Loucy (cell line): ENCODE measurements around the gene UNC13D.
"Not testable (repeated sequence)": the region's sequence is repeated elsewhere in the genome, so short reads cannot be mapped to it uniquely, and the experiment has no call there.

ENCODE experiments used
- H2AFZ ChIP-seq: fragments of 200-600 bp; sonication (generic); 2 replicates; pipeline ENCODE4 v1.6.0; 2016; ENCODE audit warnings: antibody characterized with exemption, mild to moderate bottlenecking, low read length, moderate library complexity
- H3F3A ChIP-seq: fragments of 200-600 bp; 2 replicates; pipeline ENCODE4 v1.6.0; 2016; ENCODE audit warnings: antibody characterized with exemption, low read depth, mild to moderate bottlenecking
- H3K27me3 ChIP-seq: fragments of 200-600 bp; sonication (generic); 2 replicates; pipeline ENCODE4 v1.6.1; 2014; ENCODE audit warnings: low read length, mild to moderate bottlenecking; ENCODE audit not compliant: insufficient read depth, poor library complexity, severe bottlenecking
- H3K36me3 ChIP-seq: fragments of 200-600 bp; sonication (generic); 2 replicates; pipeline ENCODE4 v1.6.1; 2016; ENCODE audit warnings: low read length; ENCODE audit not compliant: insufficient read depth
- H3K4me1 ChIP-seq: fragments of 200-600 bp; sonication (generic); 2 replicates; pipeline ENCODE4 v1.5.1; 2014; ENCODE audit warnings: low read length, mild to moderate bottlenecking; ENCODE audit not compliant: insufficient read depth, poor library complexity, severe bottlenecking
- H3K4me2 ChIP-seq: fragments of 200-600 bp; sonication (generic); 2 replicates; pipeline ENCODE4 v1.6.0; 2014; ENCODE audit warnings: antibody characterized with exemption, low read length, low read depth, mild to moderate bottlenecking; ENCODE audit not compliant: poor library complexity, severe bottlenecking
- H3K4me3 ChIP-seq: fragments of 200-600 bp; sonication (generic); 2 replicates; pipeline ENCODE4 v1.5.1; 2014; ENCODE audit warnings: low read length, mild to moderate bottlenecking, mixed read lengths; ENCODE audit not compliant: poor library complexity, severe bottlenecking
- H3K79me2 ChIP-seq: fragments of 200-600 bp; sonication (generic); 2 replicates; pipeline ENCODE4 v1.6.1; 2014; ENCODE audit warnings: low read length; ENCODE audit not compliant: insufficient read depth
- H3K9ac ChIP-seq: fragments of 200-600 bp; sonication (generic); 2 replicates; pipeline ENCODE4 v1.6.0; 2014; ENCODE audit warnings: mild to moderate bottlenecking, low read depth, low read length, moderate library complexity; ENCODE audit not compliant: poor library complexity, severe bottlenecking
- H3K9me2 ChIP-seq: fragments of 200-600 bp; sonication (generic); replicated peaks from 2 replicates; pipeline ENCODE4 v1.6.1; 2016; ENCODE audit warnings: low read depth, low read length, mixed read lengths
- H3K9me3 ChIP-seq: fragments of 200-600 bp; sonication (generic); 2 replicates; pipeline ENCODE4 v1.6.1; 2014; ENCODE audit warnings: mild to moderate bottlenecking, antibody characterized with exemption, low read length, low read depth; ENCODE audit not compliant: insufficient read depth
- H4K20me1 ChIP-seq: fragments of 200-600 bp; sonication (generic); 2 replicates; pipeline ENCODE4 v1.6.0; 2014; ENCODE audit warnings: antibody characterized with exemption, low read length, mild to moderate bottlenecking; ENCODE audit not compliant: insufficient read depth, poor library complexity, severe bottlenecking
- EZH2phosphoT487 ChIP-seq: fragments of 200-600 bp; IDR thresholded peaks from 2 replicates; pipeline ENCODE4 v1.6.1; 2018; ENCODE audit warnings: antibody characterized with exemption, mild to moderate bottlenecking, moderate library complexity, borderline replicate concordance
- TF ChIP-seq, protein P1 (sequence below): fragments of 200-600 bp; sonication (generic); conservative IDR thresholded peaks from 2 replicates; pipeline ENCODE4 v1.5.1; 2014; ENCODE audit warnings: mild to moderate bottlenecking, antibody characterized with exemption, low read length

UNC13D gene

DNA sequence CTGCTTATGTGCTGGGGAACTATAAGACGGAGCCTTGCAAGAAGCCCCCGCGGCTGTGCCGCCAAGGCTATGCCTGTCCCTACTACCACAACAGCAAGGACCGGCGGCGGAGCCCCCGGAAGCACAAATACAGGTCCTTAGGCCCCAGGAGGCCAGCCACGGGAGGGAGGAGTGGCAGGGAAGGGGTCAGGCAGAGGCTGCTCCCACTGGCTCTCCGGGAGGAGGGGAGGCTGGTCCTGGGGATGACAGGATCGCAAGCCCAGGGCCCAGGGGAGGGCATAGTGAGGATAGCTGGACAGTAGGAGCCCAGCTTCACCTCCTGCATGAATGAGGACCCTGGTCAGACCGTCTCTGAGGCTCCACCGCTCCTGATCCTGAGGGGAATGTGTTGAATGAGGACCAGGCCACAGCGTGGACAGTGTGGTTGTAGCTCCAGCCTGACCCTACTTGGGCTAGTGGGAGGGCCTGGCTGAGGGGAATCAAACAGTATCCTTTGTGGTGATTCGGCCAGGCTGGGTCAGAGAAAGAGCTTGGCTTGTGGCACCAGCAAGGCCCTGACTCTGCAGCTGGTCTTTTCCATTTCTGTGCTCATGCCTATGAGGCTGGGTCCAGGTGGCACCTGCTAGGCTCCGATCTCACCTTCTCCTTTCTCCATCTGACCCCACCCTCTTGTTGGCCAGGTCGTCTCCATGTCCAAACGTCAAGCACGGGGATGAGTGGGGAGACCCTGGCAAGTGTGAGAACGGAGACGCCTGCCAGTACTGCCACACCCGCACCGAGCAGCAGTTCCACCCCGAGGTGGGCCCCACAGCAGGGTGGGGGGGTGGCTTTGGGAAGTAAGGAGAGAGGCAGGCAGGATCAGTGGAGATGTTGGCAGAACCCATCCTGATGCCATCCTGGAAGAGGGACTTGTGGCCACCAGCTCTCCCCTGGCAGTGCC, 30.9 kb downstream of the UNC13D start:
- Histone ChIP-seq H3K9ac (no peak overlapping the region), H3K4me2 (no peak overlapping the region), H3K79me2 (peaks cover 4% of the 10 kb centered on the region; the same call in 1 of the 2 replicates), H3K27me3 (no peaks in the 10 kb centered on the region), H3K4me1 (no peaks in the 10 kb centered on the region), H2AFZ (no peak overlapping the region), H3K4me3 (no peak overlapping the region), H3F3A (no peaks in the 10 kb centered on the region), H4K20me1 (peaks cover 3% of the 10 kb centered on the region), H3K9me2 (no peaks in the 10 kb centered on the region), H3K36me3 (peaks cover 87% of the 10 kb centered on the region; the same call in 1 of the 2 replicates), H3K9me3 (no peaks in the 10 kb centered on the region)
- no peak for TF ChIP-seq EZH2phosphoT487
- TF ChIP-seq, protein P1, sequence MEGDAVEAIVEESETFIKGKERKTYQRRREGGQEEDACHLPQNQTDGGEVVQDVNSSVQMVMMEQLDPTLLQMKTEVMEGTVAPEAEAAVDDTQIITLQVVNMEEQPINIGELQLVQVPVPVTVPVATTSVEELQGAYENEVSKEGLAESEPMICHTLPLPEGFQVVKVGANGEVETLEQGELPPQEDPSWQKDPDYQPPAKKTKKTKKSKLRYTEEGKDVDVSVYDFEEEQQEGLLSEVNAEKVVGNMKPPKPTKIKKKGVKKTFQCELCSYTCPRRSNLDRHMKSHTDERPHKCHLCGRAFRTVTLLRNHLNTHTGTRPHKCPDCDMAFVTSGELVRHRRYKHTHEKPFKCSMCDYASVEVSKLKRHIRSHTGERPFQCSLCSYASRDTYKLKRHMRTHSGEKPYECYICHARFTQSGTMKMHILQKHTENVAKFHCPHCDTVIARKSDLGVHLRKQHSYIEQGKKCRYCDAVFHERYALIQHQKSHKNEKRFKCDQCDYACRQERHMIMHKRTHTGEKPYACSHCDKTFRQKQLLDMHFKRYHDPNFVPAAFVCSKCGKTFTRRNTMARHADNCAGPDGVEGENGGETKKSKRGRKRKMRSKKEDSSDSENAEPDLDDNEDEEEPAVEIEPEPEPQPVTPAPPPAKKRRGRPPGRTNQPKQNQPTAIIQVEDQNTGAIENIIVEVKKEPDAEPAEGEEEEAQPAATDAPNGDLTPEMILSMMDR = no peak

DNA sequence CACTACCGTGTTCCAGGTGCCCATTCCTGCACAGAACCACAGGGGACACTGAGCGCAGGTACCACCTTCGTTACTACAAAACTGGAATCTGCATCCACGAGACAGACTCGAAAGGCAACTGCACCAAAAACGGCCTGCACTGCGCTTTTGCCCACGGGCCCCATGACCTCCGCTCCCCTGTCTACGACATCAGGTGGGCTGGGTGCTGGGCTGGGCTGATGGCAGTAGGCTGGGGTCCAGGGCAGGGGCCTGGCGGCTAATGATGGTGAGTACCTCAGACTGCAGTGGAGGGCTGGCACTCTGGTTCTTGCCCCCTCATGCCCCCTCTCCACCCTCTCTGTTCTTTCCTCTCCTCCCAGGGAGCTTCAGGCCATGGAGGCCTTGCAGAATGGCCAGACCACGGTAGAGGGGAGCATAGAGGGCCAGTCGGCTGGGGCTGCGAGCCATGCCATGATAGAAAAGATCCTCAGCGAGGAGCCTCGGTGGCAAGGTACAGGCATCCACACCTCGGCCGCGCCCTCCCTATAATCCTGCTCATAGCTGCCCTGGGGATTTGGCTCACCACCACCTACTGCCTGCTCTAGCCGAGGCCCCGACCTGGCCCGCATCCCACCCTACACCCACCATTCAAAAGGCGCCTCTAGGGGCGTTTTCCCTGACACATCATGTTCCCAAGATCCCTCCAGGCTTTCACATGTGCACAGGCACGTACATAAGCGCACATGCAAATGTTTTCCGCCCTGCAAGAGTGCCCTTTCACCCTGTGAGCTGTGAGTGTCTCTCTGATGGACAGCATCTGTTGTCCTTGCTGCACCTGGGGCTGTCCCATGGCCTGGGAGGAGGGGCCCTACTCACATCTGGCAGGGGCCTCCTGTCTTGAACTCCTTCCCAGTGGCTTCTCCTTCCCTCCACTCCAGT, 31.8 kb downstream of the UNC13D start:
- Histone ChIP-seq H3K4me2 (no peak overlapping the region), H3F3A (no peaks in the 10 kb centered on the region), H3K4me3 (no peak overlapping the region), H3K79me2 (peaks cover 7% of the 10 kb centered on the region; the same call in 1 of the 2 replicates), H3K27me3 (no peaks in the 10 kb centered on the region), H3K9me2 (no peaks in the 10 kb centered on the region), H3K9ac (no peak overlapping the region), H3K36me3 (peaks cover 79% of the 10 kb centered on the region; the same call in 1 of the 2 replicates), H2AFZ (no peak overlapping the region), H3K9me3 (no peaks in the 10 kb centered on the region), H4K20me1 (peaks cover 3% of the 10 kb centered on the region), H3K4me1 (no peaks in the 10 kb centered on the region)
- TF ChIP-seq EZH2phosphoT487 = no peak
- TF ChIP-seq, protein P1 = no peak

DNA sequence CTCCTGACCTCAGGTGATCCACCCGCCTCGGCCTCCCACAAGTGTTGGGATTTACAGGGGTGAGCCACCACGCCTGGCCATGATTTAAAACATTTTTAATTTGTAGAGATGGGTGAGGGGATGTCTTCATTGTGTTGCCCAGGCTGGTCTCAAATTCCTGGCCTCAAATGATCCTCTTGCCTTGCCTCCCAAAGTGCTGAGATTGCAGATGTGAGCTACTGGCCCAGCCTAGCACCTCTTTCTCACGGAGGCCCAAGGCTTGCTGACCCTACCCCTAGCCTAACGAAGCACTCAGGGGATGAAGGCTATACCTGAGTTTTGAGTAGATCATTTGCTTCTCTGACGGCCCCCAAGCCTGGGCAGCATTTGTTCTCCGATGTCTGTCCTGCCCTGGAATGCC, 33.0 kb downstream of the UNC13D start:
- no peak for TF ChIP-seq EZH2phosphoT487
- TF ChIP-seq, protein P1 = no peak
- Histone ChIP-seq H4K20me1 (peaks cover 3% of the 10 kb centered on the region), H2AFZ (no peak overlapping the region), H3F3A (no peaks in the 10 kb centered on the region), H3K4me1 (no peaks in the 10 kb centered on the region), H3K4me3 (no peak overlapping the region), H3K9me2 (no peaks in the 10 kb centered on the region), H3K79me2 (peaks cover 14% of the 10 kb centered on the region; the same call in 1 of the 2 replicates), H3K36me3 (peaks cover 67% of the 10 kb centered on the region; the same call in 1 of the 2 replicates), H3K9ac (no peak overlapping the region), H3K27me3 (no peaks in the 10 kb centered on the region), H3K4me2 (no peak overlapping the region), H3K9me3 (no peaks in the 10 kb centered on the region)

DNA sequence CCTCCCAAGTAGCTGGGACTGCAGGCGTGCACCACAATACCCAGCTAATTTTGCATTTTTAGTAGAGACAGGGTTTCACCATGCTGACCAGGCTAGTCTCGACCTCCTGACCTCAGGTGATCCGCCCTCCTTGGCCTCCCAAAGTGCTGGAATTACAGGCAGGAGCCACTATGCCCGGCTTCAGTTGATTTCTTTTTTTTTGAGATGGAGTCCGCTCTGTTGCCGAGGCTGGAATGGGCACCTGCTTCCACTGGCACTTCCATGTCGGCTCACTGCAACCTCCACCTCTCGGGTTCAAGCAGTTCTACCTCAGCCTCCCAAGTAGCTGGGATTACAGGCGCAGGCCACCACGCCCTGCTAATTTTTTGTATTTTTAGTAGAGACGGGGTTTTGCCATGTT, 33.4 kb downstream of the UNC13D start:
- H3K4me3 ChIP-seq, H3K27me3 ChIP-seq, H3K4me2 ChIP-seq, H3K4me1 ChIP-seq, H3F3A ChIP-seq, H2AFZ ChIP-seq, H4K20me1 ChIP-seq, H3K9me2 ChIP-seq, H3K9ac ChIP-seq, H3K9me3 ChIP-seq: not testable (repeated sequence)
- H3K79me2 ChIP-seq = peaks cover 18% of the 10 kb centered on the region; the same call in 1 of the 2 replicates
- peaks cover 64% of the 10 kb centered on the region; the same call in 1 of the 2 replicates for H3K36me3 ChIP-seq
